Right ventricle myocardium inferior (tissue), 1 donor: Measurements from ENCODE around the gene EID3. TPM values are rescaled to one million over a fixed set of nuclear protein-coding genes. Genes with fewer than 3 reads are reported as not detected.
"Not testable (repeated sequence)": the region's sequence is repeated elsewhere in the genome, so short reads cannot be mapped to it uniquely, and the experiment has no call there.

ENCODE experiments used
- ATAC-seq: fragments of 200-7000 bp; cut with Tn5 transposase; one replicate; pipeline ENCODE4 v1.9.1; 2020; ENCODE audit warnings: mild to moderate bottlenecking, moderate library complexity
- DNase-seq: peaks from one replicate; pipeline ENCODE4 v3.0.0; 2021; ENCODE audit errors: missing footprints
- intact Hi-C: fragments of 100-400 bp; cut with DNase I; formaldehyde crosslinking; loops from one replicate; pipeline ENCODE4 v1.11.0; 2022
- total RNA-seq: library from RNA; stranded (reverse); fragmentation: NEBNext Ultra II Directional; extraction: Animal tissue kit (Norgen Biotek cat#: 25700); gene quantifications from one replicate; pipeline ENCODE4 v1.2.1, GENCODE V29; 2021
- donor health status: DM: no; HTN: yes; CAD: no; lungs with severe emphysema.

EID3 gene
- total RNA-seq, 1 donor from 2014 or later, result 0.49 TPM

DNA sequence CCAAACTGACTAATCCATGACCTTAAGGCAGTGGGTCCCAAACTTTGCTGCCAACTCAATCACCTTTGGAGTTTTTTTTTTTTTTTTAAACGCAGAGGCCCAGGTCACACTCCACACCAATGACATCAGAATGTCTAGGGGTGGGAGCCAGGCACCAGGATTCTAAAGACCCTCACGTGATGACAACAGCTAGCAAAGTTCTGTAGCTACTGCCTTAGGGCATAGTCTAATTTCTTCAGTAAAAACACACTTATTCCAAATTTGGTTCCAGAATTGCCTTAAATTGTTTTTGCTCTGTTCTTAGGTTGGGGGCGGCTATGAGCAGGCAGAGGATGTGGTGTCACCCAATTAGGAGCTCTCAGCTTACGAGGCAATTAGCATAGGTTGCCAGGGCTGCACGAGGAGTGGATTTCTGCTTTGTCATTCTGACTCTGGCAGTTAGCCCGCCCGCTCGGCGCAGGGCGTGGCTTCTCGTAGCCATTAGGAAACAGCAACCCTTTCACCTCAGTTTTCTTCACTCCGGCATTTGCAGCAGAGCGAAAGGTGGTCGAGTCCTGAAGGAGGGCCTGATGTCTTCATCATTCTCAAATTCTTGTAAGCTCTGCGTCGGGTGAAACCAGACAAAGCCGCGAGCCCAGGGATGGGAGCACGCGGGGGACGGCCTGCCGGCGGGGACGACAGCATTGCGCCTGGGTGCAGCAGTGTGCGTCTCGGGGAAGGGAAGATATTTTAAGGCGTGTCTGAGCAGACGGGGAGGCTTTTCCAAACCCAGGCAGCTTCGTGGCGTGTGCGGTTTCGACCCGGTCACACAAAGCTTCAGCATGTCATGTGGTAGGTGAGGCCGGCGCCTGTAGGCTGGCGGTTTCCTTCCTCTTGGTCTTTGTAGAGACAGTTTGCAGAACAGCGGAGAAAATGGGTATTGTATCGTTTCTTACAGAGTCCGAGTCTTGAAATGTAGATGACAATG lies 16.7 kb upstream of the EID3 start:
- ATAC-seq (peak; percentile 94), DNase-seq (peak; percentile 96)
- intact Hi-C loops, result loop anchor here (2.0 to 5.0 kb wide), 2 partner anchors 70 to 149 kb away; partner anchors contain the start of gene NFYB

- peak; percentile 82 for ATAC-seq
- DNase-seq, result peak; percentile 90
- intact Hi-C loops, result loop anchor here (5.0 kb wide), 1 partner anchor 151 kb away; the partner anchor contains the start of gene NFYB
Observed at GRCh38 chr12:104288635-104289274, 14.8 kb upstream of the EID3 start.

DNA sequence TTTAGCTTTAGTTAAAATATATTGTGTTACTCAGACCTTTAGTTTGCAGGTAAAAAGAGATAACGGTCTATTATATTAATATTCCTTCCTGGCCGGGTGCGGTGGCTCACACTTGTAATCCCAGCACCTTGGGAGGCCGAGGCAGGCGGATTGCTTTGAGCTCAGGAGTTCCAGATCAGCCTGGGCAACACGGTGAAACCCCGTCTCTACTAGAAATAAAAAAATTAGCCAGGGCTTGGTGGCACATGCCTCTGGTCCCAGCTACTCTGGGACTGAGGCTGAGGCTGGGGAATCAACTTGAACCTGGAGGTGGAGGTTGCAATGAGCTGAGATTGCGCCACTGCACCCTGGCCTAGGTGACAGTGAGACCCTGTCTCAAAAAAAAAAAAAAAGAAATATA lies 13.2 kb upstream of the EID3 start:
- DNase-seq (no peak), ATAC-seq (no peak)
- intact Hi-C loops, result no loop called here

GRCh38 chr12:104290855-104291254 lies 12.7 kb upstream of the EID3 start:
- intact Hi-C loops, result no loop called here
- DNase-seq (no peak), ATAC-seq (no peak)

DNA sequence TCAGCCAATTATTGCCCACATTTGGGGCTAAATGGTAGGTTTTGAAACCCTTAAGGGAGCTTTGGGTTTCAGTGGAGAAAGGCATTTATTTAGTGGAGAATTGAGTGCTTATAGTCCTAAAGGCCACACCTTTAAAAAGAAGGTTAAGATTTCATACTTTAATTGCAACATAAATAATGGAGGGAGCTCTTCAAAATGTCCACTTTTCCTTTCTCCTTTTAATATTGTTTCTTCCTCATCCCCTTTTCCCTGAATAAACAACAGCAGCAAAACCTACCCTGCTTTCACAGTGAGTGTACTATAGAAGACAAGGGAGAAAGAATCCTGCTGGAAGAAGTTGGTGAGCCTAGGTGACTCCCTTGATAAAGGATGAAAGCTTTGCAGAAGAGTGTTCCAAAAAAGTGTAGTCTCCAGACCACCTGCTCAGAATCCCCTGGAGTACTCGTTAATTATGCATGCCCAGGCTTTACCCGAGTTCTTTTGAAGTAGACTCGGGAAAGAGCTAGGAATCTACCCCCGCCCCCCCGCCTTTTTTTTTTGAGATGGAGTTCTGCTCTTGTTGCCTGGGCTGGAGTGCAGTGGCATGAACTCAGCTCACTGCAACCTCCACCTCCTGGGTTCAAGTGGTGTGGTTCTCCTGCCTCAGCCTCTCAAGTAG lies 11.5 kb upstream of the EID3 start:
- ATAC-seq (no peak), DNase-seq (no peak)
- intact Hi-C loops, result no loop called here

DNA sequence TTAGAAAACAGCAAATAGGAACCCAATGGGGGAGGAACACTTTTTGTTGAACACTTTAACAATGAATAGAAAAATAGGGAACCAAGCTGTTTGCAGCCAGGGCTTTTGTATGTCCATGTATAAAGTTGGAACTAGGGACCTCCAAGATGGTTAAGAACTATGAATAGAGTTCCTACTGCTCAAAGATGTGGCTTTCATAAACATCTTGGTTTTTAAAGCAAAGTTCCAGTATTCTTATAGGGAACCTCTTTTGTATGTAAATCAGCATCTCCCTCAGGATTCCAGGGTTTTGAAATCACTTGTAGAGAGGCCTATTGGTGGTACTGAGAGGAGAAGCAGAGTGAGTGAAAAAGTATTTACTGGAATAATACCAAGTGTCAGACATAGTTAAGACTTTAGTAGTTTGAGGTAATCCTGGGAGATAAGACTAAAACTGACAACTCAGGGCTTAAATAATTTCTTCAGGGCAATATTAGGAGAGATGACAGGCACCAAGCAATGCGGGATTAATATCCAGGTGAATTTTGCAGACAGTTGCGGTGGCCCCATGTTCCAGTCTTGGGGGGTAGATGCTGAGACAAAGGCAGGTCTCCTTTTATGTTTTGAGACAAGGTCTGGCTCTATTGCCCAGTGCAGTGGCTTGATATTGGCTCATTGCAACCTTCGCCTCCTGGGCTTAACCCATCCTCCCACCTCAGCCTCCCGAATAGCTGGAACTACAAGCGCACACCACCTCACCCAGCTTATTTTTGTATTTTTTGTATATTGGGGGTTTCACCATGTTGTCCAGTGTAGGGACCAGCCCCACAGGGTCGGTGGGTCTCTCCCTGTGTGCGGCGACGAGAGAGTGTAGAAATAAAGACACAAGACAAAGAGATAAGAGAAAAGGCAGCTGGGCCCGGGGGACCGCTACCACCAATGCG lies 10.4 kb upstream of the EID3 start:
- ATAC-seq (no peak), DNase-seq (no peak)
- intact Hi-C loops, result no loop called here

- ATAC-seq, intact Hi-C loops: not testable (repeated sequence)
- DNase-seq, result peak; percentile 74
Observed at GRCh38 chr12:104294158-104294859, 9.2 kb upstream of the EID3 start.

- ATAC-seq (no peak), DNase-seq (no peak)
- intact Hi-C loops, result no loop called here
Observed at GRCh38 chr12:104294927-104295668, 8.4 kb upstream of the EID3 start.

DNA sequence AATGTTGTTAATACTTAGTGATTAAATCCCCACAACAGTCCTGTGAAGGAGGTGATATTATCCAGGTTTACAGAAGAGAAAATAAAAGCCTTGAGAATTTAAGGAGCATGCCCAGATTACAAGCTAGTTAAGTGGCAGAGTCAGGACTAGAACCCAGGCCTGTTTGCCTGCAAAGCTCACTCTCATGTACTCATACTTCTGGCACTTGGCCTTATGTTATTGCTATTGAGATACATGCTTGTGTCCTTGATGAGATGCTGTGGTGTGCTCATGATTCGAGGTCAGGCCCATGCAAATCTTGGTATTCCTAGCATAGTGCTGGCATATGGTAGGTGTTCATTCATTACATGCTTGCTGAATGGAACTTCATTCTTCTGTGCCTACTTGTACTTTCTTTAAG lies 7.6 kb upstream of the EID3 start:
- intact Hi-C loops, result no loop called here
- DNase-seq, result no peak
- ATAC-seq, result no peak

DNA sequence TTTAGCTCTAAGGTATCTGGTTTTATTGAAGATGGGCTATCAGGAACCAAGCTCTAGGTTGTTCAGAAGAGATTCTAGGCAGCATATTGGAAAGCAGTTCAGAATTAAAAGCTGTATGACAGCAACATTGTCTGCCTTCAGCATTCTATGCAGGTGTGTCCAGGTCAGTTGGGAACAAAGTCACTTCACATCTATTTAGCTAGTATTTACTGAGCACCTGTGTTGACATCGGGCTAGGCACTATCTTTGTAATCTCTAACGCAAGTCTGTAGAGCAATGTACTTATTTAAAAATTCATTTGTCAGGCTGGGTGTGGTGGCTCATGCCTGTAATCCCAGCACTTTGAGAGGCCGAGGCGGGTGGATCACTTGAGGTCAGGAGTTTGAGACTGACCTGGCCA lies 6.8 kb upstream of the EID3 start:
- DNase-seq, result no peak
- intact Hi-C loops, result no loop called here
- ATAC-seq, result no peak

- DNase-seq, result no peak
- no peak for ATAC-seq
- intact Hi-C loops, result no loop called here
Observed at GRCh38 chr12:104297477-104298113, 5.9 kb upstream of the EID3 start.

GRCh38 chr12:104299842-104300481 lies 3.6 kb upstream of the EID3 start:
- intact Hi-C loops, result no loop called here
- no peak for ATAC-seq

GRCh38 chr12:104304261-104305009 lies 896 bp downstream of the EID3 start:
- no peak for DNase-seq
- intact Hi-C loops, result no loop called here

More at GRCh38 chr12:104299842-104300481, 3.6 kb upstream of the EID3 start:
- DNase-seq, result no peak

DNA sequence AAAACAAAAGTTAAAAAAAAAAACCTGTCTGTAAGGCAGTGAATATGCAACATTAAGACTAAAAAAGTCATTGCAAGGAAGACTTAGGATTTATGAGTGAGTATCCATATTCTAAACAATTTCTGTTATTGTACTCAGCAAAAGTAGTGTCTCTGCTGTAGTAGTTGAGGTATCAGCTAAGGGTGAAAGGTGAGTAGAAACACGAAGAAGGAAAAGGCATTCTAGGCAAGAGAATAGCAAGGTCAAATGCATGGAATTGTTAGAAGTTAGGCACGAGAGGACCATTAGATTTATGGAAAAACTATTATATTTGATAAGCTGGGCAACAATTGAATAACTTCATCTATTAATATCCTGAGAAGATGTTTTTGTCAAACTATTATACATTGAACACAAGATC lies 1.8 kb downstream of the EID3 start:
- ATAC-seq (no peak), DNase-seq (no peak)
- intact Hi-C loops, result no loop called here

More at GRCh38 chr12:104304261-104305009, 896 bp downstream of the EID3 start:
- no peak for ATAC-seq

GRCh38 chr12:104306376-104306775 lies 2.8 kb downstream of the EID3 start:
- ATAC-seq (no peak), DNase-seq (no peak)
- intact Hi-C loops, result no loop called here
